NCI-H2196 (cell line): ENCODE measurements around the gene PPFIA1.
"Not testable (repeated sequence)": the region's sequence is repeated elsewhere in the genome, so short reads cannot be mapped to it uniquely, and the experiment has no call there.

ENCODE experiments used
- DNase-seq: peaks from one replicate; lab custom pipeline; 2025; ENCODE audit not compliant: unreplicated experiment; lab: John Stamatoyannopoulos, UW

Gene PPFIA1

GRCh38 chr11:70250876-70251658, 19.4 kb upstream of the PPFIA1 start:
- no peak for DNase-seq

GRCh38 chr11:70251659-70252321, 18.7 kb upstream of the PPFIA1 start:
- no peak for DNase-seq

- DNase-seq, result no peak
Observed at GRCh38 chr11:70252844-70253243, 17.6 kb upstream of the PPFIA1 start.

- no peak for DNase-seq
Observed at GRCh38 chr11:70255477-70256116, 14.9 kb upstream of the PPFIA1 start.

GRCh38 chr11:70259077-70259476, 11.4 kb upstream of the PPFIA1 start:
- DNase-seq, result not testable (repeated sequence)

GRCh38 chr11:70262951-70263350, 7.5 kb upstream of the PPFIA1 start:
- DNase-seq, result no peak

- no peak for DNase-seq
Observed at GRCh38 chr11:70263363-70263762, 7.1 kb upstream of the PPFIA1 start.

GRCh38 chr11:70265341-70265740, 5.1 kb upstream of the PPFIA1 start:
- no peak for DNase-seq

- no peak for DNase-seq
Observed at GRCh38 chr11:70267405-70267950, 3.0 kb upstream of the PPFIA1 start.

- DNase-seq, result no peak
Observed at GRCh38 chr11:70268526-70268925, 2.0 kb upstream of the PPFIA1 start.

- DNase-seq, result no peak
Observed at GRCh38 chr11:70270877-70271648, 573 bp downstream of the PPFIA1 start.

- DNase-seq, result no peak
Observed at GRCh38 chr11:70271649-70271953, 1.1 kb downstream of the PPFIA1 start.

- no peak for DNase-seq
Observed at GRCh38 chr11:70272009-70272408, 1.5 kb downstream of the PPFIA1 start.

- DNase-seq, result no peak
Observed at GRCh38 chr11:70278994-70279393, 8.5 kb downstream of the PPFIA1 start.

- DNase-seq, result no peak
Observed at GRCh38 chr11:70281156-70281609, 10.7 kb downstream of the PPFIA1 start.

- DNase-seq, result no peak
Observed at GRCh38 chr11:70282012-70282411, 11.5 kb downstream of the PPFIA1 start.

- DNase-seq, result no peak
Observed at GRCh38 chr11:70288721-70289120, 18.2 kb downstream of the PPFIA1 start.

- DNase-seq, result no peak
Observed at GRCh38 chr11:70289582-70289981, 19.1 kb downstream of the PPFIA1 start.

- DNase-seq, result no peak
Observed at GRCh38 chr11:70290361-70291065, 20.0 kb downstream of the PPFIA1 start.

- no peak for DNase-seq
Observed at GRCh38 chr11:70292166-70292565, 21.7 kb downstream of the PPFIA1 start.

- no peak for DNase-seq
Observed at GRCh38 chr11:70292863-70293262, 22.4 kb downstream of the PPFIA1 start.
